Activated naive CD4-positive, alpha-beta T cell treated with anti-CD3 and anti-CD28 coated beads for 36 hours (primary cell): ENCODE measurements around the gene OTUD4. TPM values are rescaled to one million over a fixed set of nuclear protein-coding genes. Genes with fewer than 3 reads are reported as not detected.

Experiments
- total RNA-seq, 2 experiments: library from RNA; stranded (reverse); gene quantifications; one replicate each; pipeline ENCODE4 v1.2.3, GENCODE V29; 2021

Gene OTUD4
- total RNA-seq, 2 experiments from 2014 or later = 35.9 to 37.1 TPM

Other genes starting within 250 kb of the OTUD4 start
- gene ANAPC10, start 82.4 kb downstream of the OTUD4 start, total RNA-seq = 10 to 100 TPM; 23.5 to 26.5 TPM
- gene ABCE1, start 82.3 kb downstream of the OTUD4 start, total RNA-seq = 100 to 1,000 TPM; 164 to 174 TPM